Immature natural killer cell (primary cell): ENCODE measurements around the gene IFNGR1. TPM values are rescaled to one million over a fixed set of nuclear protein-coding genes. Genes with fewer than 3 reads are reported as not detected.

Experiments used
- DNase-seq, 3 donors: peaks; one replicate each; pipeline ENCODE4 v3.0.0; 2022; ENCODE audit warnings: mixed read lengths in 1 of 3
- H3K27ac Mint-ChIP-seq, 6 donors: one replicate each; pipeline ENCODE4 v1.8.0; 2020; ENCODE audit warnings: mixed read lengths in 6 of 6, mild to moderate bottlenecking in 5 of 6, inconsistent platforms in 4 of 6, moderate library complexity in 3 of 6
- H3K27me3 Mint-ChIP-seq, 3 donors: one replicate each; pipeline ENCODE4 v1.8.0; 2020 to 2021; ENCODE audit warnings: low read depth in 3 of 3, mild to moderate bottlenecking in 3 of 3, mixed read lengths in 3 of 3, moderate library complexity in 3 of 3, inconsistent platforms in 1 of 3
- H3K36me3 Mint-ChIP-seq, 3 donors: one replicate each; pipeline ENCODE4 v1.8.0; 2020; ENCODE audit warnings: mixed read lengths in 3 of 3, inconsistent platforms in 2 of 3, mild to moderate bottlenecking in 2 of 3
- H3K4me1 Mint-ChIP-seq, 2 donors: one replicate each; pipeline ENCODE4 v1.8.0; 2020; ENCODE audit warnings: inconsistent platforms in 2 of 2, mild to moderate bottlenecking in 2 of 2, mixed read lengths in 2 of 2, moderate library complexity in 1 of 2
- H3K4me3 Mint-ChIP-seq, 5 donors: one replicate each; pipeline ENCODE4 v1.8.0; 2020; ENCODE audit warnings: mild to moderate bottlenecking in 5 of 5, mixed read lengths in 5 of 5, inconsistent platforms in 3 of 5, moderate library complexity in 3 of 5
- H3K9me3 Mint-ChIP-seq, 6 donors: one replicate each; pipeline ENCODE4 v1.8.0; 2020; ENCODE audit warnings: mild to moderate bottlenecking in 6 of 6, mixed read lengths in 6 of 6, inconsistent platforms in 4 of 6, moderate library complexity in 3 of 6
- polyA plus RNA-seq, 3 donors: library from polyadenylated mRNA; unstranded; fragments of 300-500 nt; fragmentation: Illumina TruSeq; gene quantifications; one replicate each; pipeline ENCODE4 v1.2.3, GENCODE V29; 2021

The IFNGR1 gene
- polyA plus RNA-seq, 3 donors from 2014 or later = 70.4 to 79.3 (median 70.4) TPM

GRCh38 chr6:137197684-137198645, 21.2 kb downstream of the IFNGR1 start:
- Mint-ChIP-seq H3K4me1 (peaks cover 35 to 37% of the 10 kb centered on the region in 2 donors), H3K27me3 (peaks cover 0 to 5% (median 3%) of the 10 kb centered on the region in 3 donors), H3K27ac (peak overlapping the region in 2 of 6 donors; percentile 21 to 57), H3K9me3 (no peaks in the 10 kb centered on the region), H3K4me3 (no peak overlapping the region), H3K36me3 (peaks cover 21 to 36% (median 24%) of the 10 kb centered on the region in 3 donors)
- no peak for DNase-seq

GRCh38 chr6:137193256-137194070, 25.7 kb downstream of the IFNGR1 start:
- Mint-ChIP-seq H3K9me3 (no peaks in the 10 kb centered on the region), H3K36me3 (peaks cover 8 to 12% (median 8%) of the 10 kb centered on the region in 3 donors), H3K4me3 (no peak overlapping the region), H3K4me1 (peaks cover 29 to 32% of the 10 kb centered on the region in 2 donors), H3K27me3 (peaks cover 0 to 4% (median 3%) of the 10 kb centered on the region in 3 donors), H3K27ac (no peak overlapping the region)
- no peak for DNase-seq

- peaks cover 1 to 5% (median 2%) of the 10 kb centered on the region in 3 donors for H3K36me3 Mint-ChIP-seq
- H3K27me3 Mint-ChIP-seq = peaks cover 0 to 4% (median 3%) of the 10 kb centered on the region in 3 donors
- no peak for DNase-seq
- no peak overlapping the region for H3K27ac Mint-ChIP-seq
- H3K4me1 Mint-ChIP-seq = peaks cover 23 to 25% of the 10 kb centered on the region in 2 donors
- H3K4me3 Mint-ChIP-seq = no peak overlapping the region
- H3K9me3 Mint-ChIP-seq = peaks cover 0 to 5% (median 2%) of the 10 kb centered on the region in 6 donors
Observed at GRCh38 chr6:137192821-137193220, 26.4 kb downstream of the IFNGR1 start.

- peaks cover 0 to 14% (median 6%) of the 10 kb centered on the region in 6 donors for H3K9me3 Mint-ChIP-seq
- H3K4me1 Mint-ChIP-seq = peaks cover 14 to 16% of the 10 kb centered on the region in 2 donors
- H3K4me3 Mint-ChIP-seq = no peak overlapping the region
- H3K36me3 Mint-ChIP-seq = peaks cover 0 to 6% (median 4%) of the 10 kb centered on the region in 3 donors
- no peak overlapping the region for H3K27ac Mint-ChIP-seq
- DNase-seq = no peak
- peaks cover 0 to 7% (median 2%) of the 10 kb centered on the region in 3 donors for H3K27me3 Mint-ChIP-seq
Observed at GRCh38 chr6:137191670-137192069, 27.5 kb downstream of the IFNGR1 start.

- Mint-ChIP-seq H3K36me3 (peaks cover 0 to 9% (median 8%) of the 10 kb centered on the region in 3 donors), H3K27ac (no peak overlapping the region), H3K27me3 (peaks cover 0 to 7% (median 2%) of the 10 kb centered on the region in 3 donors), H3K9me3 (peaks cover 0 to 18% (median 7%) of the 10 kb centered on the region in 6 donors), H3K4me3 (no peak overlapping the region), H3K4me1 (peaks cover 9 to 12% of the 10 kb centered on the region in 2 donors)
- DNase-seq = no peak
Observed at GRCh38 chr6:137191236-137191635, 27.9 kb downstream of the IFNGR1 start.

GRCh38 chr6:137190583-137191094, 28.5 kb downstream of the IFNGR1 start:
- no peak for DNase-seq
- H3K27me3 Mint-ChIP-seq = peaks cover 0 to 5% (median 2%) of the 10 kb centered on the region in 3 donors
- peaks cover 0 to 24% (median 9%) of the 10 kb centered on the region in 6 donors for H3K9me3 Mint-ChIP-seq
- H3K4me1 Mint-ChIP-seq = peaks cover 3 to 6% of the 10 kb centered on the region in 2 donors
- no peak overlapping the region for H3K27ac Mint-ChIP-seq
- no peak overlapping the region for H3K4me3 Mint-ChIP-seq
- peaks cover 3 to 9% (median 8%) of the 10 kb centered on the region in 3 donors for H3K36me3 Mint-ChIP-seq

GRCh38 chr6:137188855-137189254, 30.3 kb downstream of the IFNGR1 start:
- peaks cover 0 to 5% (median 2%) of the 10 kb centered on the region in 3 donors for H3K27me3 Mint-ChIP-seq
- no peak overlapping the region for H3K4me3 Mint-ChIP-seq
- DNase-seq = no peak
- H3K9me3 Mint-ChIP-seq = peaks cover 8 to 41% (median 22%) of the 10 kb centered on the region in 6 donors
- H3K36me3 Mint-ChIP-seq = peaks cover 7 to 13% (median 9%) of the 10 kb centered on the region in 3 donors
- H3K4me1 Mint-ChIP-seq = no peaks in the 10 kb centered on the region
- no peak overlapping the region for H3K27ac Mint-ChIP-seq

- no peak overlapping the region for H3K4me3 Mint-ChIP-seq
- H3K4me1 Mint-ChIP-seq = no peaks in the 10 kb centered on the region
- no peak overlapping the region for H3K27ac Mint-ChIP-seq
- peaks cover 13 to 23% (median 18%) of the 10 kb centered on the region in 3 donors for H3K36me3 Mint-ChIP-seq
- DNase-seq = no peak
- peaks cover 0 to 2% (median 2%) of the 10 kb centered on the region in 3 donors for H3K27me3 Mint-ChIP-seq
- H3K9me3 Mint-ChIP-seq = peaks cover 30 to 73% (median 52%) of the 10 kb centered on the region in 6 donors
Observed at GRCh38 chr6:137185290-137185689, 33.9 kb downstream of the IFNGR1 start.

- peaks cover 34 to 74% (median 53%) of the 10 kb centered on the region in 6 donors for H3K9me3 Mint-ChIP-seq
- no peak overlapping the region for H3K4me3 Mint-ChIP-seq
- DNase-seq = no peak
- H3K4me1 Mint-ChIP-seq = no peaks in the 10 kb centered on the region
- H3K36me3 Mint-ChIP-seq = peaks cover 18 to 28% (median 19%) of the 10 kb centered on the region in 3 donors
- peaks cover 0 to 2% (median 2%) of the 10 kb centered on the region in 3 donors for H3K27me3 Mint-ChIP-seq
- no peak overlapping the region for H3K27ac Mint-ChIP-seq
Observed at GRCh38 chr6:137182654-137183073, 36.5 kb downstream of the IFNGR1 start.

GRCh38 chr6:137181891-137182653, 37.1 kb downstream of the IFNGR1 start:
- H3K36me3 Mint-ChIP-seq = peaks cover 15 to 28% (median 18%) of the 10 kb centered on the region in 3 donors
- no peak overlapping the region for H3K4me3 Mint-ChIP-seq
- H3K9me3 Mint-ChIP-seq = peaks cover 34 to 69% (median 51%) of the 10 kb centered on the region in 6 donors
- no peak overlapping the region for H3K27ac Mint-ChIP-seq
- DNase-seq = no peak
- H3K27me3 Mint-ChIP-seq = no peaks in the 10 kb centered on the region
- H3K4me1 Mint-ChIP-seq = no peaks in the 10 kb centered on the region

GRCh38 chr6:137177611-137178010, 41.6 kb downstream of the IFNGR1 start:
- Mint-ChIP-seq H3K4me1 (no peaks in the 10 kb centered on the region), H3K27ac (no peak overlapping the region), H3K27me3 (peaks cover 0 to 2% (median 0%) of the 10 kb centered on the region in 3 donors), H3K9me3 (peaks cover 15 to 26% (median 22%) of the 10 kb centered on the region in 6 donors), H3K36me3 (peaks cover 5 to 7% (median 6%) of the 10 kb centered on the region in 3 donors), H3K4me3 (no peak overlapping the region)
- no peak for DNase-seq

GRCh38 chr6:137176729-137177128, 42.5 kb downstream of the IFNGR1 start:
- H3K9me3 Mint-ChIP-seq = peaks cover 6 to 17% (median 13%) of the 10 kb centered on the region in 6 donors
- H3K4me3 Mint-ChIP-seq = no peak overlapping the region
- H3K27ac Mint-ChIP-seq = no peak overlapping the region
- peaks cover 0 to 4% (median 0%) of the 10 kb centered on the region in 3 donors for H3K27me3 Mint-ChIP-seq
- DNase-seq = no peak
- no peaks in the 10 kb centered on the region for H3K4me1 Mint-ChIP-seq
- H3K36me3 Mint-ChIP-seq = peaks cover 5 to 7% (median 5%) of the 10 kb centered on the region in 3 donors
